LNCaP clone FGC (cell line): ENCODE data around the gene ECHS1.
A peak's percentile ranks its signal among the peaks of the same experiment; 100 is the strongest.

Experiments
- DNase-seq: peaks from one replicate; pipeline ENCODE4 v3.0.0-alpha.2; 2011; ENCODE audit warnings: low read depth
- H3K4me3 ChIP-seq: 2 replicates; pipeline ENCODE4 v1.5.1; 2011; ENCODE audit warnings: mild to moderate bottlenecking, low read depth, low read length, control low read depth
- CTCF ChIP-seq: IDR thresholded peaks from 2 replicates; pipeline ENCODE4 v1.5.1; 2012; ENCODE audit warnings: mild to moderate bottlenecking; ENCODE audit not compliant: control insufficient read depth, insufficient read depth; ENCODE audit errors: extremely low read depth

Gene ECHS1

DNA sequence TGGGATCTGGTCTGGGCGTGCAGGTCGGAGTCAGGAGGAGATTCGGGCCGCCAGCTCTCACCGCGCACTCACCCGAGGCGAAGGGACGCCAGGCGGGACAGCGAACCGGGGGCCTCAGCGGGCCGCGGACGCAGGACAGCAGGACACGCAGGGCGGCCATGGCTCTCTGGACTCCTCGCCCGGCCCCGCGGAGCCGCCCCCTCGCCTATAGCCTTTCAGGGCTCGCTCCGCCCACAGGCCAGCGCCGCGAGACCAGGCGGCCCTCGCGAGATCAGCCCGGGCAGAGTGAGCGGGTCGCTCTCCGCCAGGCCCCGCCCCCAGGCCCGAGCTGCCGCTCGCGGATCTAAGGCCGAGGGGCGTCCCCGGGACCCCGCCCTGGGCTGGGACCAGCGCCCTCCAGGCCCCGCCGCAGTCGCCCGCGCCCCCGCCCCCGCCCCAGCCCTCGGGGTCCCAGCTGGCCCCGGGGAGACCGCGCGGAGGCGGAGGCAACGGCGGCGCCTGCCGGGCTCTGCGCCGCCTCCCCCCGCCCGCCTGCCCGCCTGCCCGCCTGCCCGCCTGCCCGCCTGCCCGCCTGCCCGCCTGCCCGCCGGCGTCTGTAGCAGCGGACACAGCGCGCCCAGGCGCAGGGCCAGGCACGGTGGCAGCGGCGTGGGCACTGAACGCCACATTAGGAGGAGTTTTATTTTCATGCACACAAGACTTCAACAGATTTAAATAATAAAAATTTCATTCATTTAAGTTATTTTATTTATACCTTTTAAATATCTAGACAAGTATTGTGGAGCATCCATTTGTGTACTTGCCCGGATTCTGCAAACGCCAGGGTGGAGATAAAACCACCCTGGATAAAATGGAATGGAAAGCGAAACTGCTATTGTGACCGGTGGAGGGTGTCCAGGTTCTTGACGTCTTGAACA, at the start of gene ECHS1:
Gene ECHS1, minus strand, starts transcription at position 181 of the 917 bp plus-strand sequence. Its CDS starts 21 bp downstream, at position 160.
- no peak for TF ChIP-seq CTCF
- DNase-seq: peak; percentile 63
- H3K4me3 ChIP-seq: peak within 1 kb of the TSS; percentile 69

DNA sequence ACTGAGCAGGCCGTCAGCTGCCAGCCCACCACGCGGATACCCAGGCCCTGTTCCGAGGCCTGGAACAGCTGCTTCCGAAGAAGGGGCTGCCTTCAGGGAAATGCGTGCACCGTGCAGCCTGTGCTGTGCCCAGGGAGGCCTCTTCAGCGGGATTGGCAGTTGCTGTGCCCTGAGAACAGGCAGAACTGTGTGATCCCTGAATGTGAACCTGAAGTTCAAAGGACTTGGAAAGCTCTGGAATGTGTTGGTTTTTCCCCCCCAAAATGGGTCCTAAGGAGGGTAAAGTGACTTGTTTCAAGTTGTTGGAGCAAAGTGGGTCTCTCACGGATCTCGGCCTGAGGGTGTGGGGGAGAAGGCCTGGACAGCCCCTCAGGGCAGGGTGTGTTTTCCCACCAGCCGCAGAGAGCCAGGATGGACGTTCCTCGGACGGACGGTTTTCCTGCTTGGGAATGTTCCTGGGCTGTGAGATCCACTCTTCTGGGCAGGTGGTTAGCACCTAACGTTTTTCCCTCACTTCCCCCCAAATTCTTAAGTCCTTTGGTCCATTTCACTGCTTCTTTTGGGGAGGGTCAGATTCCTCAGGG, 49.2 kb upstream of the ECHS1 start:
- H3K4me3 ChIP-seq: no peak overlapping the region
- TF ChIP-seq CTCF: no peak
- no peak for DNase-seq

GRCh38 chr10:133421336-133422222, 48.4 kb upstream of the ECHS1 start:
- no peak overlapping the region for H3K4me3 ChIP-seq
- DNase-seq: no peak
- TF ChIP-seq CTCF: no peak

DNA sequence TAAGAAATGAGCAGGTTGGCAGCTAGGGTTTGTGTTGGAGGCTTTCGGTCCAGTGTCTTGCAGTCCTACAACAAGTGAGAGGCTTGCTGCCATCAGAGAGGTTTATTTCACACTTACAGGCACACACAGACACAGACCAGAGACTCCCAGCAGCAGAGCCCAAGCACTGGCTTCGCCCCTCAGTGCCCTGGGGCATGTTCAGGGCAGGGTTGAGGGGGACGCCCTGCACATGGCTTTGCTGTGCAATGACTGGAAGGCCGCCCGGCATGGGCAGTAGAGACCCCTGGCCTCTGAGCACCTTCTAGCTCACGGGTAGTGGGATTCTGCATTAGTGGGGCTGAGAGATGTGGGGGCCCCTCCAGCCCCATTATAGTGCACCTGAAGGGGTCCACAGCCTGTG, 47.4 kb upstream of the ECHS1 start:
- H3K4me3 ChIP-seq: no peak overlapping the region
- no peak for DNase-seq
- no peak for TF ChIP-seq CTCF

GRCh38 chr10:133420028-133420427, 46.9 kb upstream of the ECHS1 start:
- DNase-seq: no peak
- TF ChIP-seq CTCF: no peak
- no peak overlapping the region for H3K4me3 ChIP-seq

DNA sequence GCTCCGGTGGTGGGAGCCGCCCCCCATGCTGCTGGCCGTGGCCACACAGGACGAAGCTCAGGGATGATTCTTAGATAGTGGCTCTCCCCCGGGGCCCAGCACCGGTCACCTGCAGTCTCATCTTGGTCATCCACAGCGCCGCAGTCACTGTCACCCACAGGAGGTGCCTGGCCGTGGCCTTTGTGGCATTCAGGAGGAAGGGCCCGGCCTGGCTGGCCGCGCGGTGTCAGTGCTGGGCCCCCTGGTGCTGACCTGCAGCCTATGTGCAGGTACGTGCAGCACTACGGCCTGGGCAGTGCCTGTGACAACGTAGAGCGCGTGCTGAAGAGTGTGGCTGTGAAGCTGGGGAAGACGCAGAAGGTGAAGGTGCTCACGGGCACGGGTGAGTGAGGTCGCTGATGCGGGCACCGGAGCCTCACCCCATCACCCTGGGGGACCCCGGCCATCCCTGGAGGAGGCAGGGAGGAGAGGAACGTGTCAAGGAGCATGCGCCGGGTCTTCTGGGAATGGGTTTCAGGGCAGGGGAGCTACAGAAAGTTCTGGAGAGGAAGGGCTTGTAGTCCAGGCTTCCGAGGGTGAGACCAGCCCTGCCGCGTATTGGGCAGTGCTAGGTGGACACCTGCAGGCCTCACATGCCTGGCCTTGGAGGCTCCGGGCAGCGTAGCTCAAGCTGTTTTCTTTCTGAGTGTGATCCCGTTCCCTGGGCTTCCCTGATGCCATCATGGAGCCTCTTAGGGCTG, 46.2 kb upstream of the ECHS1 start:
- TF ChIP-seq CTCF: no peak
- DNase-seq: no peak
- H3K4me3 ChIP-seq: no peak overlapping the region
